Caco-2 (cell line): Measurements from ENCODE around the gene TAS1R2. TPM values are rescaled to one million over a fixed set of nuclear protein-coding genes. Genes with fewer than 3 reads are reported as not detected.
A peak's percentile ranks its signal among the peaks of the same experiment; 100 is the strongest.

Source experiments
- BruUV-seq: library from RNA; stranded (reverse); fragments of 400-500 nt; replicated peaks from 2 replicates; lab custom pipeline; 2021; lab: Mats Ljungman, UMichigan
- CTCF ChIA-PET: fragments of 300-600 bp; sonication (Branson Sonifier 250); formaldehyde crosslinking; loops from one replicate; lab custom pipeline; 2022; ENCODE audit warnings: antibody characterized with exemption; lab: Charles Lee
- POLR2A ChIA-PET: fragments of 300-600 bp; sonication (Branson Sonifier 250); formaldehyde crosslinking; loops from one replicate; lab custom pipeline; 2022; ENCODE audit warnings: antibody characterized with exemption; lab: Charles Lee
- DNase-seq, 2 experiments: peaks; one replicate each; pipeline versions ENCODE4 v3.0.0 to v3.0.0-alpha.2; 2020 to 2022
- H3K27me3 ChIP-seq: replicated peaks from 2 replicates; pipeline ENCODE4 v1.6.0; 2011; ENCODE audit warnings: low read length; ENCODE audit not compliant: control insufficient read depth, insufficient read depth
- H3K36me3 ChIP-seq: 2 replicates; pipeline ENCODE4 v1.5.1; 2011; ENCODE audit warnings: low read length; ENCODE audit not compliant: control insufficient read depth, insufficient read depth
- H3K4me1 ChIP-seq: fragments of 250-450 bp; sonication (Bioruptor Pico); 2 replicates; pipeline ENCODE4 v1.5.1; 2020; ENCODE audit warnings: mild to moderate bottlenecking
- H3K4me3 ChIP-seq: 2 replicates; pipeline ENCODE4 v1.5.1; 2011; ENCODE audit warnings: low read depth, mild to moderate bottlenecking, control low read depth, low read length
- H3K9me3 ChIP-seq: fragments of 250-450 bp; sonication (Bioruptor Pico); 2 replicates; pipeline ENCODE4 v1.5.1; 2020; ENCODE audit warnings: mild to moderate bottlenecking, moderate library complexity
- H3K27ac Mint-ChIP-seq: one replicate; pipeline ENCODE4 v1.8.0; 2022; ENCODE audit warnings: mixed read lengths; ENCODE audit not compliant: unreplicated experiment
- H3K27me3 Mint-ChIP-seq: one replicate; pipeline ENCODE4 v1.8.0; 2022; ENCODE audit warnings: mixed read lengths; ENCODE audit not compliant: insufficient read depth, unreplicated experiment
- H3K36me3 Mint-ChIP-seq: one replicate; pipeline ENCODE4 v1.8.0; 2022; ENCODE audit warnings: mild to moderate bottlenecking, mixed read lengths; ENCODE audit not compliant: insufficient read depth, unreplicated experiment
- H3K4me1 Mint-ChIP-seq: one replicate; pipeline ENCODE4 v1.8.0; 2022; ENCODE audit warnings: low read depth, mixed read lengths; ENCODE audit not compliant: unreplicated experiment
- H3K4me3 Mint-ChIP-seq: one replicate; pipeline ENCODE4 v1.8.0; 2022; ENCODE audit warnings: mild to moderate bottlenecking, moderate library complexity, mixed read lengths; ENCODE audit not compliant: unreplicated experiment
- H3K9me3 Mint-ChIP-seq: one replicate; pipeline ENCODE4 v1.8.0; 2022; ENCODE audit warnings: mixed read lengths; ENCODE audit not compliant: unreplicated experiment
- intact Hi-C: fragments of 100-400 bp; cut with micrococcal nuclease; formaldehyde crosslinking; loops from one replicate; pipeline ENCODE4 v1.10.0; 2022; ENCODE audit not compliant: unreplicated experiment
- total RNA-seq: library from RNA; stranded (reverse); gene quantifications from 2 replicates; pipeline ENCODE4 v1.2.3, GENCODE V29; 2022
- TF ChIP-seq, protein P1 (sequence below), 2 experiments: fragments of 200-600 bp in 1 of 2; IDR thresholded peaks; 1 replicate in 1 of 2; 2 replicates in 1 of 2; pipeline versions ENCODE4 v1.5.1 to v1.8.0; 2011 to 2022; ENCODE audit warnings: antibody characterized with exemption in 1 of 2, control low read depth in 1 of 2, inconsistent platforms in 1 of 2, low read depth in 1 of 2, low read length in 1 of 2, mild to moderate bottlenecking in 1 of 2, moderate library complexity in 1 of 2; ENCODE audit not compliant: insufficient read depth in 1 of 2, severe bottlenecking in 1 of 2, unreplicated experiment in 1 of 2

The TAS1R2 gene
- total RNA-seq, 1 experiment from 2014 or later: not detected

GRCh38 chr1:18875107-18875795 lies 15.8 kb upstream of the TAS1R2 start:
- DNase-seq: peak; percentile 76 to 79
- intact Hi-C loops: loop anchor here (1.0 kb wide), 1 partner anchor 278 kb away; no protein-coding TSS in a partner anchor
- no peaks in the 10 kb centered on the region for H3K4me1 Mint-ChIP-seq
- ChIA-PET CTCF (interaction anchor here (0.6 to 1.7 kb wide), 9 partner anchors 9 to 425 kb away, joined by 3 to 10 read pairs (median 3); no protein-coding TSS in a partner anchor), POLR2A (no interaction called here)
- Histone ChIP-seq H3K36me3 (no peaks in the 10 kb centered on the region), H3K27me3 (no peaks in the 10 kb centered on the region), H3K4me1 (no peaks in the 10 kb centered on the region), H3K4me3 (no peak overlapping the region), H3K9me3 (no peaks in the 10 kb centered on the region)
- no TSS peak for BruUV-seq
- H3K36me3 Mint-ChIP-seq: no peaks in the 10 kb centered on the region
- H3K27me3 Mint-ChIP-seq: no peaks in the 10 kb centered on the region
- H3K27ac Mint-ChIP-seq: no peak overlapping the region
- TF ChIP-seq, protein P1, sequence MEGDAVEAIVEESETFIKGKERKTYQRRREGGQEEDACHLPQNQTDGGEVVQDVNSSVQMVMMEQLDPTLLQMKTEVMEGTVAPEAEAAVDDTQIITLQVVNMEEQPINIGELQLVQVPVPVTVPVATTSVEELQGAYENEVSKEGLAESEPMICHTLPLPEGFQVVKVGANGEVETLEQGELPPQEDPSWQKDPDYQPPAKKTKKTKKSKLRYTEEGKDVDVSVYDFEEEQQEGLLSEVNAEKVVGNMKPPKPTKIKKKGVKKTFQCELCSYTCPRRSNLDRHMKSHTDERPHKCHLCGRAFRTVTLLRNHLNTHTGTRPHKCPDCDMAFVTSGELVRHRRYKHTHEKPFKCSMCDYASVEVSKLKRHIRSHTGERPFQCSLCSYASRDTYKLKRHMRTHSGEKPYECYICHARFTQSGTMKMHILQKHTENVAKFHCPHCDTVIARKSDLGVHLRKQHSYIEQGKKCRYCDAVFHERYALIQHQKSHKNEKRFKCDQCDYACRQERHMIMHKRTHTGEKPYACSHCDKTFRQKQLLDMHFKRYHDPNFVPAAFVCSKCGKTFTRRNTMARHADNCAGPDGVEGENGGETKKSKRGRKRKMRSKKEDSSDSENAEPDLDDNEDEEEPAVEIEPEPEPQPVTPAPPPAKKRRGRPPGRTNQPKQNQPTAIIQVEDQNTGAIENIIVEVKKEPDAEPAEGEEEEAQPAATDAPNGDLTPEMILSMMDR (IDR thresholded peaks at IDR 0.05; ENCODE audit: insufficient read depth in 1 of 2, low read depth in 1 of 2, low read length in 1 of 2, severe bottlenecking in 1 of 2, unreplicated experiment in 1 of 2): peak; percentile 59 to 68
- H3K4me3 Mint-ChIP-seq: no peak overlapping the region
- H3K9me3 Mint-ChIP-seq: no peaks in the 10 kb centered on the region

DNA sequence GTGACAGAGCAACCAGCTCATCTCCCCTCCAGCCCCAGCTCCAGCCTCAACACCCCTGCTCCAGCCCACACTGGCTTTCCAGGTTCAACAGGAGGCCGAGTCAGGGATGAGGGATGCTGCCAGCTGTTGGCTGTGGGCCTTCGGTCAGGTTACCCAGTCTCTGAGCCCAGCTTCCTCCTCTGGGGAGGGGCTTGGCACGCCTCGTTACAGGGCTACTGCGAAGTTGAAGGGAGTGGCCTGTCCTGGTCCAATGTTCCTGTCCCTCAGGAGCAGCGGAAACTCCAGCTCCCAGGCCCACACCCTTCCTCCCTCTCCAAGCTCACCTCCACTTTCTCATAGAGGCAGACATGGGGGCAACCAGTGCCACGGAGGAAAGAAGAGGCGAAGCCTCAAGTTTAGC lies 15.1 kb upstream of the TAS1R2 start:
- no peaks in the 10 kb centered on the region for H3K27me3 ChIP-seq
- no peaks in the 10 kb centered on the region for H3K4me1 ChIP-seq
- BruUV-seq: no TSS peak
- POLR2A ChIA-PET: no interaction called here
- Mint-ChIP-seq H3K4me1 (no peaks in the 10 kb centered on the region), H3K36me3 (no peaks in the 10 kb centered on the region), H3K27me3 (no peaks in the 10 kb centered on the region), H3K27ac (no peak overlapping the region), H3K4me3 (no peak overlapping the region), H3K9me3 (no peaks in the 10 kb centered on the region)
- TF ChIP-seq, protein P1 (IDR thresholded peaks at IDR 0.05; ENCODE audit: insufficient read depth in 1 of 2, low read depth in 1 of 2, low read length in 1 of 2, severe bottlenecking in 1 of 2, unreplicated experiment in 1 of 2): no peak
- intact Hi-C loops: no loop called here
- no peaks in the 10 kb centered on the region for H3K9me3 ChIP-seq
- H3K36me3 ChIP-seq: no peaks in the 10 kb centered on the region
- H3K4me3 ChIP-seq: no peak overlapping the region
- DNase-seq: no peak
- CTCF ChIA-PET: interaction anchor here (1.1 to 1.7 kb wide), 4 partner anchors 10 to 277 kb away, joined by 3 to 10 read pairs (median 6); no protein-coding TSS in a partner anchor

DNA sequence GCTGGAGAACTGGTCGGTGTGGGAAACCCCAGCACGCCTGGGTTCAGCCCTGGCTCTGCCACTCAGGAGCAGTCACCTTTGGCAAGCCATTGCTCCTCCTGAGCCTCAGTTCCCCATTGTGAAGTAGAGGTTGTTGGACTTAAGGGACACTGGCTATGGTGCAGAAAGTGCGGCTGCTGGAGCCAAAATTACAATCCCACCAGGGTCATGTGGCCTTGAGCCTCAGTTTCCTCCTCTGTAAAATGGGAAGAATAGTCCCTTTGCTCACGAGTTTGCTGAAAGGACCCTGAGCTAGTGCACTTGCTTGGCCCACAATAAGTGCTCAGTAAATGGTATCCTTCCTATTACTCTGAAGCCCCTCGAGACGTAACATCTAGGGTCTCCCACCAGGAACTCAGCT lies 14.6 kb upstream of the TAS1R2 start:
- H3K4me3 ChIP-seq: no peak overlapping the region
- intact Hi-C loops: no loop called here
- no peaks in the 10 kb centered on the region for H3K4me1 Mint-ChIP-seq
- CTCF ChIA-PET: interaction anchor here (1.1 kb wide), 1 partner anchor 275 kb away, joined by 3 read pairs; no protein-coding TSS in a partner anchor
- H3K36me3 Mint-ChIP-seq: no peaks in the 10 kb centered on the region
- H3K36me3 ChIP-seq: no peaks in the 10 kb centered on the region
- H3K9me3 ChIP-seq: no peaks in the 10 kb centered on the region
- POLR2A ChIA-PET: no interaction called here
- H3K4me1 ChIP-seq: no peaks in the 10 kb centered on the region
- H3K4me3 Mint-ChIP-seq: no peak overlapping the region
- no peaks in the 10 kb centered on the region for H3K27me3 Mint-ChIP-seq
- no peaks in the 10 kb centered on the region for H3K27me3 ChIP-seq
- no peak for DNase-seq
- H3K27ac Mint-ChIP-seq: no peak overlapping the region
- TF ChIP-seq, protein P1 (IDR thresholded peaks at IDR 0.05; ENCODE audit: insufficient read depth in 1 of 2, low read depth in 1 of 2, low read length in 1 of 2, severe bottlenecking in 1 of 2, unreplicated experiment in 1 of 2): no peak
- H3K9me3 Mint-ChIP-seq: no peaks in the 10 kb centered on the region
- no TSS peak for BruUV-seq
